PFSK-1 (cell line): ENCODE measurements around the gene RNF4.

Source experiments
- FOXP2 ChIP-seq: optimal IDR thresholded peaks from 2 replicates; pipeline ENCODE3; 2011; ENCODE audit warnings: borderline replicate concordance, control low read depth, inconsistent platforms; ENCODE audit not compliant: insufficient read depth; ENCODE audit errors: extremely low read length, extremely low read depth
- POLR2AphosphoS5 ChIP-seq: IDR thresholded peaks from 2 replicates; pipeline ENCODE4 v1.6.1; 2012; ENCODE audit warnings: low read depth, mild to moderate bottlenecking, control low read depth, low read length, moderate library complexity
- REST ChIP-seq, 2 experiments: IDR thresholded peaks; 2 replicates each; pipeline versions ENCODE4 v1.6.1 to v1.8.0; 2011 to 2012; ENCODE audit warnings: low read depth in 2 of 2, low read length in 2 of 2, control low read depth in 1 of 2, inconsistent platforms in 1 of 2, mild to moderate bottlenecking in 1 of 2, moderate library complexity in 1 of 2; ENCODE audit not compliant: insufficient read depth in 1 of 2
- SIN3A ChIP-seq: IDR thresholded peaks from 2 replicates; pipeline ENCODE4 v1.6.1; 2012; ENCODE audit warnings: mild to moderate bottlenecking, low read length, moderate library complexity, borderline replicate concordance; ENCODE audit not compliant: insufficient read depth
- TAF1 ChIP-seq: IDR thresholded peaks from 2 replicates; pipeline ENCODE4 v1.6.1; 2012; ENCODE audit warnings: low read length, control low read depth, borderline replicate concordance; ENCODE audit not compliant: insufficient read depth

Gene RNF4

GRCh38 chr4:2445571-2445970, 23.3 kb upstream of the RNF4 start:
- no peak for TF ChIP-seq TAF1
- TF ChIP-seq REST (IDR thresholded peaks at IDR 0.05; ENCODE audit: insufficient read depth in 1 of 2, low read depth in 2 of 2, low read length in 2 of 2) = no peak
- TF ChIP-seq FOXP2 = no peak
- no peak for TF ChIP-seq SIN3A
- no peak for TF ChIP-seq POLR2AphosphoS5

GRCh38 chr4:2446656-2447564, 22.0 kb upstream of the RNF4 start:
- TF ChIP-seq TAF1 (no peak), REST (IDR thresholded peaks at IDR 0.05; ENCODE audit: insufficient read depth in 1 of 2, low read depth in 2 of 2, low read length in 2 of 2) (no peak), SIN3A (no peak), POLR2AphosphoS5 (no peak), FOXP2 (no peak)

GRCh38 chr4:2448589-2448988, 20.3 kb upstream of the RNF4 start:
- no peak for TF ChIP-seq SIN3A
- no peak for TF ChIP-seq FOXP2
- no peak for TF ChIP-seq TAF1

- no peak for TF ChIP-seq TAF1
- no peak for TF ChIP-seq POLR2AphosphoS5
- no peak for TF ChIP-seq FOXP2
- no peak for TF ChIP-seq REST (IDR thresholded peaks at IDR 0.05; ENCODE audit: insufficient read depth in 1 of 2, low read depth in 2 of 2, low read length in 2 of 2)
- TF ChIP-seq SIN3A = no peak
Measured at GRCh38 chr4:2449051-2449450, 19.9 kb upstream of the RNF4 start.

DNA sequence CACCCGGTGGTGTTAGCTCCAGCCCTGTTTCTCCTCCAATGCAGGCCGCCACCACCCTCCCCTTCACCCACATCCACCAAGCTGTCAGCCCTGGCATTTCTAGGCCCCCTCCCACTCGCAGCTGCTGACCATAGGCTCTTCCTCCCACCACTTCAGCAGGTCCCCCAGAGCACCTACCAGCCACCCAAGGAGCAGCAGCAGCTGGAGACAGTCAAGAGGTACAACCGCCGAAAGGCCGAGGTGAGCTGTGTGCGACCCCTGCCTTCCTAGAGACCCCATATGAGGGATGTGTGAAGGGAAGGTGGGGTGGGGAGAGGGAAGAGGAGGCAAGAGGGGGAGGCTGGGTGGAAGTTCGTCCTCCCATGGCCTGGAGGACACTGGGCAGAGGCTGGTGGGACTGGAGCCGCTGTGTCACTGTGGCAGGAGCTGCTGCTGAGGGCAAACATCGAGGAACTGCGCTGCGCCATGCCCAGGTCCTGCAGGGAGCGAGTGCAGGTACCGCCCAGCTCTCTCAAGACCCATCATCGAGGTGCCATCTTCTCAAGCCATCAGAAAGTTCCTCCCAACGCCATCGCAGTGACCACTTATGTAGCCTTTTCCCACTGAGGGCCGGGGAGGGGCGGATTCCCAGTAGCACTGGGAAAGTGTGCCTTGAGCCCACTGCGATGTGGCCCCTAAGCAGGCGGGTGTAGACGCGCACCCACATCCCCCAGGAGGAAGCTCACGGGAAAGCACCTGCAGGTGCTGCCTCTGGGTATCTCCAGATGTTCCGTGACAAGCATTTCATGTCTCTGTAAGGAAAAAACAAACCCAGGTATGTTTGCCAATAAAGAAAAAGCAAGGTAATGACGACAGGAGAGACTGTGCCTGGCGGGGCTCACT, 19.2 kb upstream of the RNF4 start:
- TF ChIP-seq FOXP2 (no peak), REST (IDR thresholded peaks at IDR 0.05; ENCODE audit: insufficient read depth in 1 of 2, low read depth in 2 of 2, low read length in 2 of 2) (no peak), POLR2AphosphoS5 (no peak), TAF1 (no peak), SIN3A (no peak)
